Activated naive CD8-positive, alpha-beta T cell (primary cell): ENCODE results near the gene STX18.

ENCODE experiments used
- H3K27ac Mint-ChIP-seq: one replicate; pipeline ENCODE4 v1.8.0; 2021; ENCODE audit warnings: mixed read lengths
- H3K27me3 Mint-ChIP-seq: one replicate; pipeline ENCODE4 v1.8.0; 2021; ENCODE audit warnings: mixed read lengths
- H3K36me3 Mint-ChIP-seq: one replicate; pipeline ENCODE4 v1.8.0; 2021; ENCODE audit warnings: mixed read lengths
- H3K4me1 Mint-ChIP-seq: one replicate; pipeline ENCODE4 v1.8.0; 2021; ENCODE audit warnings: low read depth, mixed read lengths
- H3K4me3 Mint-ChIP-seq: one replicate; pipeline ENCODE4 v1.8.0; 2021; ENCODE audit warnings: mild to moderate bottlenecking, mixed read lengths
- H3K9me3 Mint-ChIP-seq: one replicate; pipeline ENCODE4 v1.8.0; 2021; ENCODE audit warnings: low read depth, mixed read lengths

The STX18 gene

DNA sequence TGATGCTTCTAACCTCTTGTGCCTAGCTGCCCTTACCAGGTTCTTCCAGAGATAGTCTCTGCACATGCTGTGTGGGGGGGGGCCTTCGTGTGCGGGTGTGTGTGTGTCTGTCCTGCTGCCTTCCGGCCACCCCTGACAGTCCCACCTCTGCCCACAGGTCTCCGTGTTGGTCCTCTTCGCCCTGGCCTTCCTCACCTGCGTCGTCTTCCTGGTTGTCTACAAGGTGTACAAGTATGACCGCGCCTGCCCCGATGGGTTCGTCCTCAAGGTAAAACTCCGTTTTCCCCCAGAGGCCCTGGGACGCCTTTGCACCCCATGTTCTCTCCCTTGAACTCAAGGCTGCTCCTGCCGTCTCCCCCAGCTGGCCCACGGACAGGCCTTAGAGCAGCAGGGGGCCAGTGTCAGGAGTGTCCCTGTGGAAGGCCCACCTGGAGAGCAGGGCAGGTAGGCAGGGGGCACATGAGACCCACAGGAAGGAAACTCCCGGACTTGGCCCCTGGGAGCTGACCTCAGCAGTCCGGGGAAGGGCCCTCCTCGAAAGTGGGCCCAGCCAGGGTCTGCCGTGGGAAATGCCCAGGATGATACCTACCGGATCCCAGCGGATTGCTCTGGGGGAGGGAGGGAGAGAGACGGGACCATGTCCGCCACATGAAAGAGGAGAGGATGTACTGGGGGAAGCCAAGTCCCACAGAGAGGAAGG, 132.3 kb downstream of the STX18 start:
- Mint-ChIP-seq H3K9me3 (no peaks in the 10 kb centered on the region), H3K27me3 (no peaks in the 10 kb centered on the region), H3K4me3 (no peak overlapping the region), H3K4me1 (no peaks in the 10 kb centered on the region), H3K36me3 (peaks cover 1% of the 10 kb centered on the region), H3K27ac (no peak overlapping the region)

- Mint-ChIP-seq H3K4me3 (no peak overlapping the region), H3K27me3 (no peaks in the 10 kb centered on the region), H3K27ac (no peak overlapping the region), H3K9me3 (no peaks in the 10 kb centered on the region), H3K36me3 (no peaks in the 10 kb centered on the region), H3K4me1 (no peaks in the 10 kb centered on the region)
Measured at GRCh38 chr4:4408576-4409335, 133.1 kb downstream of the STX18 start.

DNA sequence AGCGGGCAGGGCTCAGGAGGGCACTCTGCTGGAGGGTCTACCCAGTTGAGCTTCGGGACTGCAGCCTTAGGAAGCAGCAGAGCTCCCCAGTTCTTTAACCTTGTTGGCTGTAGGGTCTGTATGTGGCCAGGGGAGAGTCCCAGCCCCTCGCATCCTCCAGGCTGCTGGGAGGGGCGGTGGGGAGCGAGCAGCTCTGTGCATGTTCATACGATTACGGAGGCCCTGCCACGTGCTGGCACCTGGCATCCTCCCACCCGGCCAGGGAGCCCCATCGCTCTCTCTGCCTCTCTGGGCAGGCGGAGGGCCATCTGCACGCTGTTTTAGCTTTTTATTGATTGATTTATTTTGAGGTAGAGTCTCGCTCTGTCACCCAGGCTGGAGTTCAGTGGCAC, 133.7 kb downstream of the STX18 start:
- Mint-ChIP-seq H3K4me1 (no peaks in the 10 kb centered on the region), H3K4me3 (no peak overlapping the region), H3K9me3 (no peaks in the 10 kb centered on the region), H3K27ac (no peak overlapping the region), H3K36me3 (peaks cover 3% of the 10 kb centered on the region), H3K27me3 (no peaks in the 10 kb centered on the region)

DNA sequence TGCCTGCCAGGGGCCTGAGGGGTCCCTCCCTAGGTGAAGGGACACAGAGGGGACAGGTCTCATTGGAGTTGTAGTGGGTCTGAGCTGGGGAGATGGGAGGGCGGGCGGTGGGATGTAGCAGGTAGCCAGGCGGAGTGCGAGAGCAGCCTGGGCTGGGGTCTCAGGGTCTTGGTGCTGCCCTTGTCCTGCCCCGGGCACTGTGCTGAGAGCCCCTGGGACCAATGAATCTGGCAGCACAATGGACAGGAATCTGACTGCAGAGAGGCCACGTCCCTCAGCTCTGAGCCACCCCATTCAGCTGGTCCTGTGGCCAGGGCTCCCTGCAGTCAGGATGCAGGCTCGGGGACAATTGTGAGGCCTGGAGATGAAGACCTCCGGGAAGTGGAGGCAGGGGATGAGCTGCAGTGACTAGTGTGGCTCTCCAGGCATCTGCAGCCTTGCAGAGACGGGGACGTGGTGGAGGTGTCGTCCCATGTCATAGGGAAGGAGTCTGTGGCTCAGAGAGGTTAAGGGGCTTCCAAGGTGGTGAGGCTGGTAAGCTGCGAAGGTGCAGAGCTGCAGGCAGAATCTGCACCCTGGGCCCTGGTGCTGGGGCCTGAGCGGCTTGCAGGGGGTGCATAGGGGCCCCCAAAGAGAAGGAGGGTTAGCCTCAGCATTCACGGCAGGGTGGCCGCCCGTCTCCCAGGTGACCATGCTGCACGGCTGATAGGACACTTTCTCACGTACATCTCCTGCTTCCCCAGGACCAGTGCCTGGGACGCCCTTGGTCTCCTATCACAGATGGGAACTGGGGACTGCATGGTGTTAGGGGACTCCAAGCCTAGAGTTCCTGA, 134.3 kb downstream of the STX18 start:
- no peaks in the 10 kb centered on the region for H3K27me3 Mint-ChIP-seq
- no peaks in the 10 kb centered on the region for H3K4me1 Mint-ChIP-seq
- no peaks in the 10 kb centered on the region for H3K9me3 Mint-ChIP-seq
- no peak overlapping the region for H3K4me3 Mint-ChIP-seq
- peaks cover 3% of the 10 kb centered on the region for H3K36me3 Mint-ChIP-seq
- H3K27ac Mint-ChIP-seq: no peak overlapping the region

- no peak overlapping the region for H3K4me3 Mint-ChIP-seq
- no peaks in the 10 kb centered on the region for H3K27me3 Mint-ChIP-seq
- H3K4me1 Mint-ChIP-seq: no peaks in the 10 kb centered on the region
- H3K27ac Mint-ChIP-seq: no peak overlapping the region
- no peaks in the 10 kb centered on the region for H3K9me3 Mint-ChIP-seq
- H3K36me3 Mint-ChIP-seq: peaks cover 3% of the 10 kb centered on the region
Measured at GRCh38 chr4:4406455-4407298, 135.2 kb downstream of the STX18 start.

- Mint-ChIP-seq H3K27ac (no peak overlapping the region), H3K4me1 (no peaks in the 10 kb centered on the region), H3K27me3 (no peaks in the 10 kb centered on the region)
Measured at GRCh38 chr4:4405358-4405962, 136.4 kb downstream of the STX18 start.

DNA sequence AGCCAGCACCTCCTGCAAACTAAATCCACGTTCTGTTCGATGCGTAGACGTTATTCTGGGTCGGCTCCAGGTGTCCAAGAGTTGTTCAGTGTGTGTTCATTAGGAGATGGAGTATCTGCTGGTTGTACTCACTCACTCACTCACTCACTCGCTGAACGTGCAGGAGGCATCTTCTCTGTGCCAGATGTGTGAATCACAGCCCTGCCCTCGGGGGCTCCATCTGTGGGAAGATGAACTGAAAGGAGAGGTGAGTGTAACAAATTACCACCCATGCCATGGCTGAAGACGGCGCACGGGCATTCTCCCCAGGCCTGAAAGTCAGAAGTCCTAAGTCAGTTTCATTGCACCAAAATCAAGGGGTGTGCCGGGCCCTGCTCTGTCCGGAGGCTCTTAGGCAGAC, 138.9 kb downstream of the STX18 start:
- H3K36me3 Mint-ChIP-seq: peaks cover 9% of the 10 kb centered on the region
- H3K9me3 Mint-ChIP-seq: no peaks in the 10 kb centered on the region
- no peaks in the 10 kb centered on the region for H3K4me1 Mint-ChIP-seq
- H3K4me3 Mint-ChIP-seq: no peak overlapping the region
- no peak overlapping the region for H3K27ac Mint-ChIP-seq
- no peaks in the 10 kb centered on the region for H3K27me3 Mint-ChIP-seq

More at GRCh38 chr4:4405358-4405962, 136.4 kb downstream of the STX18 start:
- H3K36me3 Mint-ChIP-seq: peaks cover 3% of the 10 kb centered on the region
- H3K9me3 Mint-ChIP-seq: no peaks in the 10 kb centered on the region
- H3K4me3 Mint-ChIP-seq: no peak overlapping the region

GRCh38 chr4:4401036-4401435, 140.8 kb downstream of the STX18 start:
- no peak overlapping the region for H3K4me3 Mint-ChIP-seq
- H3K36me3 Mint-ChIP-seq: peaks cover 11% of the 10 kb centered on the region
- H3K9me3 Mint-ChIP-seq: no peaks in the 10 kb centered on the region
- no peaks in the 10 kb centered on the region for H3K4me1 Mint-ChIP-seq
- no peak overlapping the region for H3K27ac Mint-ChIP-seq
- H3K27me3 Mint-ChIP-seq: no peaks in the 10 kb centered on the region

GRCh38 chr4:4398430-4398829, 143.4 kb downstream of the STX18 start:
- Mint-ChIP-seq H3K36me3 (peaks cover 14% of the 10 kb centered on the region), H3K9me3 (no peaks in the 10 kb centered on the region), H3K27me3 (no peaks in the 10 kb centered on the region), H3K27ac (no peak overlapping the region), H3K4me3 (no peak overlapping the region), H3K4me1 (peaks cover 10% of the 10 kb centered on the region)

GRCh38 chr4:4397441-4397819, 144.4 kb downstream of the STX18 start:
- Mint-ChIP-seq H3K4me1 (peaks cover 10% of the 10 kb centered on the region), H3K9me3 (no peaks in the 10 kb centered on the region), H3K36me3 (peaks cover 13% of the 10 kb centered on the region), H3K4me3 (no peak overlapping the region), H3K27ac (no peak overlapping the region), H3K27me3 (no peaks in the 10 kb centered on the region)

- H3K36me3 Mint-ChIP-seq: peaks cover 15% of the 10 kb centered on the region
- H3K4me1 Mint-ChIP-seq: peaks cover 12% of the 10 kb centered on the region
- no peak overlapping the region for H3K27ac Mint-ChIP-seq
- H3K9me3 Mint-ChIP-seq: no peaks in the 10 kb centered on the region
- no peak overlapping the region for H3K4me3 Mint-ChIP-seq
- H3K27me3 Mint-ChIP-seq: no peaks in the 10 kb centered on the region
Measured at GRCh38 chr4:4396628-4397440, 145.0 kb downstream of the STX18 start.

DNA sequence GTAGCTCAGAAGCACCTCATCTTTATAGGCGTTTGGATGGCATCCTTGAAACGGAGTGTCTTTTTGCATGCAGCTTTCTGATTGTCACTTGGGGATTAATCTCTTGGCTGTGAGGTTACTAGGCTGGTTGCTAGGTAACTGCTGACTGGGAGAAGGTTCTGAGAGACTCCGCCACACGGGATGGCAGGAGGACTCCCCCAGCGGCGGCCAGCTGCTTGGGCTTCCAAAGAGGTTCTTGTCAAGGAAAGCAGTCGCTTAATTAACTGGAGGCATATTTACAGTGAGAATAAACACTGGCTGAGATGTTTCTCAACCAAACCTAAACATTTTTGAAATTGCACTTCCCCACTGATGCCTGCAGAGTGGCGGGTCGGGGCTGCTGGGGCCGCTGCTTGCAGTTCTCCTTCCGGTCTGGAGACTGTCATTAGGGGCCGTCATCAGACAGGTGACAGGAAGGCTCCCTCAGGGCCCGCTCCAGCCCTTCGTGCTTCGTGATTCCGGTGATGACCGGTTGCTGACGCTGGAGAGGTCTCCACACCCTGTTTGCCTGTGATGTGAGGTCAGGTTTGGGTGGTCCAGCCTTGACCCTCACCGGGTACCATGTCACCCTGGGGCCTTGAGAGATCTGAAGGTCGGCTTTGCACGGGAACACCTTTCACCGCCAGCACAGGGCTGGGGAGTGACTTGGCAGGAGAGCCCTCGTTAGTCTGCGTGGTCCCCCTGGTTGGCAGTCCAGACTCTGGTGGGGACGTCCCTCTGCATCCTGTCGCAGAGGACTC, 145.8 kb downstream of the STX18 start:
- H3K27me3 Mint-ChIP-seq: no peaks in the 10 kb centered on the region
- H3K27ac Mint-ChIP-seq: peak overlapping the region; percentile 61
- H3K4me1 Mint-ChIP-seq: peaks cover 12% of the 10 kb centered on the region
- no peak overlapping the region for H3K4me3 Mint-ChIP-seq
- no peaks in the 10 kb centered on the region for H3K9me3 Mint-ChIP-seq
- peaks cover 15% of the 10 kb centered on the region for H3K36me3 Mint-ChIP-seq

DNA sequence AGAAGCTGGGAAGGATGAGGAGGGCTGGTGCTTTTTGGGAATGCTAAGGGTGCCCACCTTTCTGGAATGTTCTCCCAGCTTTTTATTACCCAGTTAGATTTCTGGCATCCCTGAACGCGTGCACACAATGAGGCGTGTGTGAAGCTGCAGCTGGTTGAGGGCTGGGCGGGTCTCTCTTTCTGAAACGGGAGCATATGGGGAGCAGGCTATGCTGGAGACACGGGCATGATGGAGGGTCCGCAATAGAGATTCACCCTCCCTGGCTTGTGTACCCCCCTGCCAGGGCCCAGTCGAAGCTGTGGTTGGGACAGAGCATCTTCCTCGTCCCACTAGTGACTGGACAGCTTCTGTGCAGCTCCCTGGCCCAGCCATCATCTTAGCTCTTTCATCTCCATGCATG, 146.5 kb downstream of the STX18 start:
- peaks cover 15% of the 10 kb centered on the region for H3K36me3 Mint-ChIP-seq
- H3K4me1 Mint-ChIP-seq: peaks cover 12% of the 10 kb centered on the region
- H3K4me3 Mint-ChIP-seq: no peak overlapping the region

More for the DNA sequence above, 146.5 kb downstream of the STX18 start:
- H3K27me3 Mint-ChIP-seq: no peaks in the 10 kb centered on the region
- no peaks in the 10 kb centered on the region for H3K9me3 Mint-ChIP-seq
- H3K27ac Mint-ChIP-seq: peak overlapping the region; percentile 61
